Naive thymus-derived CD4-positive, alpha-beta T cell (primary cell): ENCODE measurements around the gene OR2T33. TPM values are rescaled to one million over a fixed set of nuclear protein-coding genes. Genes with fewer than 3 reads are reported as not detected.
"Not testable (repeated sequence)": the region's sequence is repeated elsewhere in the genome, so short reads cannot be mapped to it uniquely, and the experiment has no call there.

Source experiments
- ATAC-seq: fragments of 150-1000 bp; cut with Tn5 transposase; 2 replicates; pipeline ENCODE4 v1.10.0; 2021; ENCODE audit warnings: mild to moderate bottlenecking, moderate library complexity
- CTCF ChIA-PET: fragments of 350-600 bp; sonication (Branson Sonifier 250); formaldehyde crosslinking; loops from one replicate; lab custom pipeline; 2021; ENCODE audit warnings: antibody characterized with exemption; lab: Charles Lee
- POLR2A ChIA-PET: fragments of 350-600 bp; sonication (Branson Sonifier 250); formaldehyde crosslinking; loops from one replicate; lab custom pipeline; 2021; ENCODE audit warnings: antibody characterized with exemption, inconsistent platforms; lab: Charles Lee
- DNase-seq, 9 donors: peaks; one replicate each; pipeline versions ENCODE4 v3.0.0 to v3.0.0-alpha.2; 2020 to 2022; ENCODE audit warnings: mixed read lengths in 1 of 9
- H3K27ac ChIP-seq: one replicate; pipeline ENCODE4 v1.7.0; 2013; ENCODE audit warnings: mild to moderate bottlenecking, low read depth, low read length, moderate library complexity
- H3K27me3 ChIP-seq, 2 donors: one replicate each; pipeline ENCODE4 v1.7.0; 2013; ENCODE audit warnings: low read length in 2 of 2, mild to moderate bottlenecking in 2 of 2, moderate library complexity in 2 of 2; ENCODE audit not compliant: control insufficient read depth in 2 of 2, insufficient read depth in 2 of 2
- H3K36me3 ChIP-seq, 3 experiments: 1 replicate in 2 of 3; 2 replicates in 1 of 3; pipeline ENCODE4 v1.7.0; 2013; ENCODE audit warnings: low read length in 3 of 3, mild to moderate bottlenecking in 3 of 3, moderate library complexity in 1 of 3; ENCODE audit not compliant: insufficient read depth in 3 of 3, control insufficient read depth in 2 of 3
- H3K4me1 ChIP-seq, 2 donors: one replicate each; pipeline ENCODE4 v1.7.0; 2013; ENCODE audit warnings: low read length in 2 of 2, mild to moderate bottlenecking in 2 of 2, moderate library complexity in 1 of 2; ENCODE audit not compliant: control insufficient read depth in 2 of 2, insufficient read depth in 2 of 2
- H3K4me3 ChIP-seq: 2 replicates; pipeline ENCODE4 v1.7.0; 2013; ENCODE audit warnings: mild to moderate bottlenecking, low read length
- H3K9me3 ChIP-seq, 3 experiments: 1 replicate in 2 of 3; 2 replicates in 1 of 3; pipeline ENCODE4 v1.7.0; 2013; ENCODE audit warnings: low read length in 3 of 3; ENCODE audit not compliant: control insufficient read depth in 2 of 3
- H3K27ac Mint-ChIP-seq, 9 donors: one replicate each; pipeline ENCODE4 v1.8.0; 2020 to 2022; ENCODE audit warnings: mixed read lengths in 9 of 9, mild to moderate bottlenecking in 8 of 9, moderate library complexity in 5 of 9, inconsistent platforms in 2 of 9
- H3K27me3 Mint-ChIP-seq, 5 donors: one replicate each; pipeline ENCODE4 v1.8.0; 2021 to 2022; ENCODE audit warnings: mixed read lengths in 5 of 5, mild to moderate bottlenecking in 1 of 5
- H3K36me3 Mint-ChIP-seq, 5 donors: one replicate each; pipeline ENCODE4 v1.8.0; 2020 to 2022; ENCODE audit warnings: mixed read lengths in 5 of 5, mild to moderate bottlenecking in 3 of 5, inconsistent platforms in 1 of 5
- H3K4me1 Mint-ChIP-seq, 7 donors: one replicate each; pipeline ENCODE4 v1.8.0; 2020 to 2022; ENCODE audit warnings: mixed read lengths in 7 of 7, mild to moderate bottlenecking in 3 of 7, inconsistent platforms in 1 of 7
- H3K4me3 Mint-ChIP-seq, 10 donors: one replicate each; pipeline ENCODE4 v1.8.0; 2020 to 2022; ENCODE audit warnings: mild to moderate bottlenecking in 10 of 10, mixed read lengths in 10 of 10, moderate library complexity in 6 of 10, inconsistent platforms in 2 of 10
- H3K9me3 Mint-ChIP-seq, 11 donors: one replicate each; pipeline ENCODE4 v1.8.0; 2020 to 2022; ENCODE audit warnings: mixed read lengths in 11 of 11, mild to moderate bottlenecking in 4 of 11, inconsistent platforms in 1 of 11, moderate library complexity in 1 of 11
- intact Hi-C, 2 donors: fragments of 100-400 bp; cut with micrococcal nuclease; formaldehyde crosslinking; loops; one replicate each; pipeline ENCODE4 v1.15.1; 2023
- polyA plus RNA-seq, 2 donors: library from polyadenylated mRNA; unstranded; fragments of 300-500 nt; fragmentation: Illumina TruSeq; gene quantifications; one replicate each; pipeline ENCODE4 v1.2.3, GENCODE V29; 2021
- total RNA-seq, 6 experiments: library from RNA in 5 of 6; stranded (reverse) in 5 of 6; gene quantifications; 1 replicate in 5 of 6; 2 replicates in 1 of 6; pipeline ENCODE4 v1.2.3 and lab custom pipeline; 2021 to 2026

Gene OR2T33
- total and polyA plus RNA-seq, 7 experiments from 2014 or later = not detected

GRCh38 chr1:248288391-248288790 lies 10.6 kb upstream of the OR2T33 start:
- H3K4me3 ChIP-seq = no peak overlapping the region
- H3K36me3 ChIP-seq = no peaks in the 10 kb centered on the region
- no peaks in the 10 kb centered on the region for H3K4me1 ChIP-seq
- Mint-ChIP-seq H3K9me3 (peaks cover 0 to 7% (median 0%) of the 10 kb centered on the region in 11 donors), H3K4me3 (no peak overlapping the region), H3K36me3 (no peaks in the 10 kb centered on the region), H3K27me3 (peaks cover 0 to 14% (median 4%) of the 10 kb centered on the region in 5 donors), H3K27ac (no peak overlapping the region), H3K4me1 (no peaks in the 10 kb centered on the region)
- H3K27me3 ChIP-seq = no peaks in the 10 kb centered on the region
- H3K27ac ChIP-seq = no peak overlapping the region
- intact Hi-C loops = no loop called here
- H3K9me3 ChIP-seq = no peaks in the 10 kb centered on the region
- ChIA-PET CTCF (no interaction called here), POLR2A (no interaction called here)
- ATAC-seq = peak; percentile 29
- no peak for DNase-seq

GRCh38 chr1:248273225-248273624 lies 4.6 kb downstream of the OR2T33 start:
- not testable (repeated sequence) for H3K9me3 Mint-ChIP-seq

GRCh38 chr1:248268178-248268577 lies 9.6 kb downstream of the OR2T33 start:
- Mint-ChIP-seq H3K9me3 (peaks cover 0 to 20% (median 1%) of the 10 kb centered on the region in 11 donors), H3K4me1 (no peaks in the 10 kb centered on the region), H3K4me3 (no peak overlapping the region), H3K36me3 (no peaks in the 10 kb centered on the region), H3K27me3 (peaks cover 0 to 29% (median 6%) of the 10 kb centered on the region in 5 donors), H3K27ac (no peak overlapping the region)
- H3K9me3 ChIP-seq = no peaks in the 10 kb centered on the region
- DNase-seq = no peak
- no peak overlapping the region for H3K4me3 ChIP-seq
- ChIA-PET CTCF (no interaction called here), POLR2A (no interaction called here)
- no peak overlapping the region for H3K27ac ChIP-seq
- no peaks in the 10 kb centered on the region for H3K27me3 ChIP-seq
- H3K4me1 ChIP-seq = no peaks in the 10 kb centered on the region
- ATAC-seq = no peak
- intact Hi-C loops = no loop called here
- no peaks in the 10 kb centered on the region for H3K36me3 ChIP-seq

More at GRCh38 chr1:248273225-248273624, 4.6 kb downstream of the OR2T33 start:
- ATAC-seq, H3K4me1 Mint-ChIP-seq, H3K27ac ChIP-seq, H3K4me3 ChIP-seq, H3K4me1 ChIP-seq, POLR2A ChIA-PET, DNase-seq, H3K9me3 ChIP-seq, intact Hi-C loops, H3K36me3 ChIP-seq, H3K4me3 Mint-ChIP-seq, CTCF ChIA-PET, H3K27me3 ChIP-seq, H3K27ac Mint-ChIP-seq, H3K36me3 Mint-ChIP-seq: not testable (repeated sequence)
- H3K27me3 Mint-ChIP-seq = peaks cover 0 to 14% (median 9%) of the 10 kb centered on the region in 5 donors

DNA sequence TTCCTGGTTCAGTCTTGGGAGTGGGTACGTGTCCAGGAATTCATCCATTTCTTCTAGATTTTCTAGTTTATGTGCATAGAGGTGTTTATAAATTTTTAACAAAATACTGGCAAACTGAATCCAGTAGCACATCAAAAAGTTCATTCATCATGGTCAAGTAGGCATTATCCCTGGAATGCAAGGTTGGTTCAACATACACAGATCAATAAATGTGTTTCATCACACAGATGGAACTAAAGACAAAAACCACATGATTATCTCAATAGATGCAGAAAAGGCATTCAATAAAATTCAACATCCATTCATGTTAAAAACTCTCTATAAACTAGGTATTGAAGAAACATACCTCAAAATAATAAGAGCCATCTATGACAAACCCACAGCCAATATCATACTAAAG lies 18.5 kb downstream of the OR2T33 start:
- not testable (repeated sequence) for H3K36me3 ChIP-seq

DNA sequence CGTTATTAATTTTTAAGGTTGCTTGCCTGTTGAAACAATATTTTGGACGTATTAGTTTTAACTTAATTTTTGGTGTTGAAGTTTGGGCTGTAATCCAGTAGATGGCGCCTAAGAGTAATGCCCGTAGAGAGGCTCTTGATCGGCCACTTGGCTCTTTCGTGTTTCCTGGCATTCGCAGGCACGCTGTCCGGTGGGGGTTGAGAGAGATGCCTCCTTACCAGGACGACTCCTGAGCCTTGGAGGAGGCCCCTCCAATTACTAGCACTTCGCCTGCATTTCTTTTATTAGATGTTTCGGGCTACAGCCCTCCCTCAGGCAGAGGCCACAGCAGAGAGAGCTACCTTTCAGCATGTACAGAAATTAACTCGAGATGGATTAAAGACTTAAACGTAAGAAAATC lies 34.6 kb downstream of the OR2T33 start:
- peak; percentile 69 for ATAC-seq
- ChIA-PET POLR2A (no interaction called here), CTCF (interaction anchor here (0.7 to 1.8 kb wide), 3 partner anchors 9 to 564 kb away, joined by 3 to 9 read pairs (median 7); no protein-coding TSS in a partner anchor)
- Histone ChIP-seq H3K4me1 (no peaks in the 10 kb centered on the region), H3K27me3 (no peaks in the 10 kb centered on the region), H3K9me3 (no peaks in the 10 kb centered on the region), H3K36me3 (no peaks in the 10 kb centered on the region), H3K27ac (no peak overlapping the region), H3K4me3 (no peak overlapping the region)
- no peaks in the 10 kb centered on the region for H3K36me3 Mint-ChIP-seq
- DNase-seq = peak in 6 of 9 donors; percentile 4 to 42 (median 24)
- H3K4me1 Mint-ChIP-seq = peaks cover 0 to 6% (median 3%) of the 10 kb centered on the region in 7 donors
- peak overlapping the region in 7 of 10 donors; percentile 8 to 54 (median 42) for H3K4me3 Mint-ChIP-seq
- H3K27ac Mint-ChIP-seq = no peak overlapping the region
- H3K27me3 Mint-ChIP-seq = peaks cover 7 to 39% (median 22%) of the 10 kb centered on the region in 5 donors
- peaks cover 0 to 6% (median 0%) of the 10 kb centered on the region in 11 donors for H3K9me3 Mint-ChIP-seq
- intact Hi-C loops = loop anchor here in 1 of 2 donors (1.0 kb wide), 2 partner anchors 369 to 444 kb away; no protein-coding TSS in a partner anchor

More for the DNA sequence above, 18.5 kb downstream of the OR2T33 start:
- POLR2A ChIA-PET, H3K27me3 Mint-ChIP-seq, H3K4me3 ChIP-seq, H3K27ac ChIP-seq, H3K4me3 Mint-ChIP-seq, DNase-seq, CTCF ChIA-PET, H3K36me3 Mint-ChIP-seq, intact Hi-C loops, H3K27ac Mint-ChIP-seq, ATAC-seq, H3K4me1 ChIP-seq, H3K27me3 ChIP-seq, H3K9me3 ChIP-seq, H3K4me1 Mint-ChIP-seq: not testable (repeated sequence)
- H3K9me3 Mint-ChIP-seq = peaks cover 0 to 30% (median 15%) of the 10 kb centered on the region in 11 donors

GRCh38 chr1:248239478-248239877 lies 38.3 kb downstream of the OR2T33 start:
- Mint-ChIP-seq H3K4me3 (no peak overlapping the region), H3K9me3 (peaks cover 0 to 4% (median 0%) of the 10 kb centered on the region in 11 donors), H3K4me1 (peaks cover 0 to 6% (median 3%) of the 10 kb centered on the region in 7 donors), H3K27ac (no peak overlapping the region), H3K27me3 (peaks cover 7 to 33% (median 20%) of the 10 kb centered on the region in 5 donors), H3K36me3 (no peaks in the 10 kb centered on the region)
- H3K4me3 ChIP-seq = no peak overlapping the region
- H3K36me3 ChIP-seq = no peaks in the 10 kb centered on the region
- H3K9me3 ChIP-seq = no peaks in the 10 kb centered on the region
- no peak for DNase-seq
- ATAC-seq = no peak
- CTCF ChIA-PET = no interaction called here
- intact Hi-C loops = no loop called here
- H3K27ac ChIP-seq = no peak overlapping the region
- H3K4me1 ChIP-seq = no peaks in the 10 kb centered on the region
- H3K27me3 ChIP-seq = no peaks in the 10 kb centered on the region
- POLR2A ChIA-PET = no interaction called here

- Mint-ChIP-seq H3K27ac (no peak within 1 kb of the TSS), H3K4me3 (no peak within 1 kb of the TSS), H3K27me3 (peaks cover 0 to 25% (median 10%) of the 10 kb centered on the region in 5 donors), H3K36me3 (peaks cover 0 to 7% (median 0%) of the 10 kb centered on the region in 5 donors), H3K4me1 (no peaks in the 10 kb centered on the region), H3K9me3 (peaks cover 3 to 25% (median 8%) of the 10 kb centered on the region in 11 donors)
- Histone ChIP-seq H3K4me1 (no peaks in the 10 kb centered on the region), H3K27ac (no peak within 1 kb of the TSS), H3K36me3 (no peaks in the 10 kb centered on the region), H3K9me3 (no peaks in the 10 kb centered on the region), H3K4me3 (no peak within 1 kb of the TSS), H3K27me3 (no peaks in the 10 kb centered on the region)
- ChIA-PET CTCF (no interaction called here), POLR2A (no interaction called here)
- intact Hi-C loops = no loop called here
- no peak for ATAC-seq
- no peak for DNase-seq
Observed at GRCh38 chr1:248231117-248231516, 46.7 kb downstream of the OR2T33 start, which contains the start of gene OR2M4. Gene OR2M4 (plus strand): TSS chr1:248231417. CDS start chr1:248238929, 7,512 bp downstream.
